OCI-LY7 (cell line): ENCODE data around the gene AMOTL2.

Experiments
- EZH2phosphoT487 ChIP-seq: fragments of 200-600 bp; sonication (generic); IDR thresholded peaks from 2 replicates; pipeline ENCODE4 v1.6.1; 2018; ENCODE audit warnings: low read depth, borderline replicate concordance, mild to moderate bottlenecking, mixed run types, antibody characterized with exemption, low read length, moderate library complexity, mixed read lengths
- TF ChIP-seq, protein P1 (sequence below): fragments of 200-600 bp; sonication (generic); conservative IDR thresholded peaks from 2 replicates; pipeline ENCODE4 v1.5.1; 2014; ENCODE audit warnings: mild to moderate bottlenecking, antibody characterized with exemption, low read length, moderate library complexity, mixed read lengths

DNA sequence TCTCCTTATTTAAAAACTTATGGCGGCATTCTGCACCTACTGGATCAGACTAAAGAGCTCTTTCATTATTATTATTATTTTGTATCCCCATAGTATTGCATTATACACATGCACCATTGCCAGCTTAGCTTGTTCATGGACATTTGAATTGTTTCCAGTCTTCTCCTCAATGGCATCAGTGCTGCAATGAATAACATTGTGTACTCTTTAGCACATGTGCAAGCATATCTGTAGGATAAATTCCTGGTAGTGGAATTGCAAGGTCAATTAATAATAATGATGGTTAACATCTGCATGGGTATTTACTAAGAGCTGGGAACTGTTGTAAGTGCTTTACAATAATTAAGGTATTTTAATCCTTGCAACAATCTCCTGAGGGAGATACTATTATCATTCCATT lies 52.0 kb downstream of the AMOTL2 start:
- TF ChIP-seq, protein P1, sequence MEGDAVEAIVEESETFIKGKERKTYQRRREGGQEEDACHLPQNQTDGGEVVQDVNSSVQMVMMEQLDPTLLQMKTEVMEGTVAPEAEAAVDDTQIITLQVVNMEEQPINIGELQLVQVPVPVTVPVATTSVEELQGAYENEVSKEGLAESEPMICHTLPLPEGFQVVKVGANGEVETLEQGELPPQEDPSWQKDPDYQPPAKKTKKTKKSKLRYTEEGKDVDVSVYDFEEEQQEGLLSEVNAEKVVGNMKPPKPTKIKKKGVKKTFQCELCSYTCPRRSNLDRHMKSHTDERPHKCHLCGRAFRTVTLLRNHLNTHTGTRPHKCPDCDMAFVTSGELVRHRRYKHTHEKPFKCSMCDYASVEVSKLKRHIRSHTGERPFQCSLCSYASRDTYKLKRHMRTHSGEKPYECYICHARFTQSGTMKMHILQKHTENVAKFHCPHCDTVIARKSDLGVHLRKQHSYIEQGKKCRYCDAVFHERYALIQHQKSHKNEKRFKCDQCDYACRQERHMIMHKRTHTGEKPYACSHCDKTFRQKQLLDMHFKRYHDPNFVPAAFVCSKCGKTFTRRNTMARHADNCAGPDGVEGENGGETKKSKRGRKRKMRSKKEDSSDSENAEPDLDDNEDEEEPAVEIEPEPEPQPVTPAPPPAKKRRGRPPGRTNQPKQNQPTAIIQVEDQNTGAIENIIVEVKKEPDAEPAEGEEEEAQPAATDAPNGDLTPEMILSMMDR, result no peak
- TF ChIP-seq EZH2phosphoT487, result no peak
